EL (cell line): ENCODE results near the gene HLCS.

ENCODE experiments used
- DNase-seq: peaks from one replicate; pipeline ENCODE4 v3.0.0-alpha.2; 2016

The HLCS gene

GRCh38 chr21:36735724-36736320 lies 230.6 kb downstream of the HLCS start:
- DNase-seq, result no peak

GRCh38 chr21:36735201-36735515 lies 231.3 kb downstream of the HLCS start:
- DNase-seq, result no peak

- DNase-seq, result no peak
Measured at GRCh38 chr21:36734367-36735200, 231.9 kb downstream of the HLCS start.

GRCh38 chr21:36733857-36734256 lies 232.6 kb downstream of the HLCS start:
- no peak for DNase-seq

GRCh38 chr21:36732761-36733160 lies 233.7 kb downstream of the HLCS start:
- no peak for DNase-seq

GRCh38 chr21:36732217-36732616 lies 234.3 kb downstream of the HLCS start:
- DNase-seq, result no peak

GRCh38 chr21:36730291-36731281 lies 235.9 kb downstream of the HLCS start:
- no peak for DNase-seq

- DNase-seq, result no peak
Measured at GRCh38 chr21:36729310-36729970, 237.0 kb downstream of the HLCS start.

- DNase-seq, result no peak
Measured at GRCh38 chr21:36728371-36729111, 237.9 kb downstream of the HLCS start.

- no peak for DNase-seq
Measured at GRCh38 chr21:36727866-36728265, 238.6 kb downstream of the HLCS start.

GRCh38 chr21:36725793-36726386 lies 240.6 kb downstream of the HLCS start:
- no peak for DNase-seq

- DNase-seq, result no peak
Measured at GRCh38 chr21:36724660-36725059, 241.8 kb downstream of the HLCS start.

GRCh38 chr21:36723371-36723881 lies 243.0 kb downstream of the HLCS start:
- DNase-seq, result no peak

- DNase-seq, result no peak
Measured at GRCh38 chr21:36722370-36723368, 243.8 kb downstream of the HLCS start.

- no peak for DNase-seq
Measured at GRCh38 chr21:36721817-36722216, 244.7 kb downstream of the HLCS start.

- no peak for DNase-seq
Measured at GRCh38 chr21:36719614-36720013, 246.9 kb downstream of the HLCS start.

GRCh38 chr21:36718951-36719501 lies 247.4 kb downstream of the HLCS start:
- DNase-seq, result no peak

GRCh38 chr21:36717976-36718375 lies 248.5 kb downstream of the HLCS start:
- no peak for DNase-seq

GRCh38 chr21:36716836-36717235 lies 249.6 kb downstream of the HLCS start:
- DNase-seq, result no peak

- no peak for DNase-seq
Measured at GRCh38 chr21:36716387-36716786, 250.1 kb downstream of the HLCS start.
